AG04449 (cell line): ENCODE measurements around the gene PPP6R1.

Experiments
- CTCF ChIA-PET: fragments of 350-600 bp; formaldehyde crosslinking; extraction: SDS; loops from one replicate; lab custom pipeline; 2021; ENCODE audit warnings: antibody characterized with exemption; lab: Yijun Ruan, JAX
- POLR2A ChIA-PET: fragments of 400-600, 350-600 bp; formaldehyde crosslinking; extraction: SDS; loops from one replicate; lab custom pipeline; 2020; ENCODE audit warnings: antibody characterized with exemption, inconsistent platforms; lab: Yijun Ruan, JAX
- DNase-seq: peaks from one replicate; pipeline ENCODE4 v3.0.0-alpha.2; 2010; ENCODE audit warnings: low read depth, low spot score
- H3K4me3 ChIP-seq: 2 replicates; pipeline ENCODE4 v1.5.1; 2011; ENCODE audit warnings: low read depth, mild to moderate bottlenecking, control low read depth, low read length
- TF ChIP-seq, protein P1 (sequence below): IDR thresholded peaks from one replicate; pipeline ENCODE4 v1.5.1; 2011; ENCODE audit warnings: mild to moderate bottlenecking, moderate library complexity, low read length, control low read depth, inconsistent platforms; ENCODE audit not compliant: insufficient read depth; ENCODE audit errors: missing control alignments

The PPP6R1 gene

DNA sequence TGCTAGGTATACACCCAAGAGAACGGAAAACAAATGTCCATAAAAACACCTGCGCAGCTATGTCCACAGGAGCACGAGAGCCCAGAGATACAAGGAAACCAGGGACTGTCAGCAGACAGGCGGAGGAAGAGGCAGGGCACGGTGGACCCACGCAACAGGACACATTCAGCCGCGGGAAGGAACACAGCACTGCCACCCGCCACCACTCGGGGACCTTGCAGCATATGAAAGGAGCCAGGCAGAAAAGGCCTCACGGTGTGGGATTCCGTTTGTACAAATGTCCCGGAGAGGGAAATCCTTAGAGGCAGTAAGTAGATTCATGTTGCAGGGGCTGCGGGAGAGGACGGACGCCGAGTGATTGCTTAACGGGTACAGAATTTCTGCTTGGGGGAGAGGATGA lies 13.3 kb upstream of the PPP6R1 start:
- no peak for DNase-seq
- CTCF ChIA-PET: no interaction called here
- H3K4me3 ChIP-seq: no peak overlapping the region
- POLR2A ChIA-PET: no interaction called here
- TF ChIP-seq, protein P1, sequence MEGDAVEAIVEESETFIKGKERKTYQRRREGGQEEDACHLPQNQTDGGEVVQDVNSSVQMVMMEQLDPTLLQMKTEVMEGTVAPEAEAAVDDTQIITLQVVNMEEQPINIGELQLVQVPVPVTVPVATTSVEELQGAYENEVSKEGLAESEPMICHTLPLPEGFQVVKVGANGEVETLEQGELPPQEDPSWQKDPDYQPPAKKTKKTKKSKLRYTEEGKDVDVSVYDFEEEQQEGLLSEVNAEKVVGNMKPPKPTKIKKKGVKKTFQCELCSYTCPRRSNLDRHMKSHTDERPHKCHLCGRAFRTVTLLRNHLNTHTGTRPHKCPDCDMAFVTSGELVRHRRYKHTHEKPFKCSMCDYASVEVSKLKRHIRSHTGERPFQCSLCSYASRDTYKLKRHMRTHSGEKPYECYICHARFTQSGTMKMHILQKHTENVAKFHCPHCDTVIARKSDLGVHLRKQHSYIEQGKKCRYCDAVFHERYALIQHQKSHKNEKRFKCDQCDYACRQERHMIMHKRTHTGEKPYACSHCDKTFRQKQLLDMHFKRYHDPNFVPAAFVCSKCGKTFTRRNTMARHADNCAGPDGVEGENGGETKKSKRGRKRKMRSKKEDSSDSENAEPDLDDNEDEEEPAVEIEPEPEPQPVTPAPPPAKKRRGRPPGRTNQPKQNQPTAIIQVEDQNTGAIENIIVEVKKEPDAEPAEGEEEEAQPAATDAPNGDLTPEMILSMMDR: no peak

DNA sequence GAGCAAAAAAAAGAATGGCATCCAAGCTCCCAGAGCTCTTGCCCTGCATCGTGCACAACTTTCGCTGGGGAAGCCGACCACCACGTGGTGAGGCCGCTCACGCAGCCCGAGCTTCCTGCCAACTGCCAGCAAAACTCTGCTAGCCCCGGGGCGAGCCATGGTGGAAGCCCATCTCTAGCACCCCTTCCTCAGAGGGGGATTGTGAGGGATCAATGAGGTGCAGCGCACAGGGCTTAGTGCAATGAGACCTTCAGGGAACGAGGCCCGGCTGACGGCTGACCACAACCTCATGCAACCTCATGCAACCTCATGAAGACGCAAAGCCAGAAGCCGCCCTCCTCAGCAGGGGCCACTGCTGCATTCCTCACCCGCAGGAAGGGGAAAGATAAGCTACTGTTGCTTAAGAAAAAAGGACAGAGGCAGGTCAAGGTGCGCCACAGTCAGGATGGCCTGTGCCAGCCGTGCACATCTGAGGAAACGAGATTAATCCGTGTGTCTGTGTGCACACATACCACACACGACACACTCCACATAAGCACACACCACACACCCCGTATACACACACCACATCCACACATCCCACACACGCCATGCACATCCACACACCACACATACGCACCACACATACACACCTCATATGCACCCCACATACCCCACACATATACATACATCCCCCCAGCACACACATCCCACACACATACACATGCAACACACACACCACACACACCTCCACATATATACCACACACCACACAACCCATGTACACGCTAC lies 11.5 kb upstream of the PPP6R1 start:
- TF ChIP-seq, protein P1: no peak
- H3K4me3 ChIP-seq: no peak overlapping the region
- CTCF ChIA-PET: interaction anchor here (0.6 to 1.5 kb wide), 4 partner anchors 8 to 147 kb away, joined by 3 to 6 read pairs (median 4); partner anchors contain the start of gene SYT5
- POLR2A ChIA-PET: interaction anchor here (1.3 kb wide), 1 partner anchor 9 kb away, joined by 4 read pairs; the partner anchor contains the start of gene HSPBP1
- DNase-seq: no peak

DNA sequence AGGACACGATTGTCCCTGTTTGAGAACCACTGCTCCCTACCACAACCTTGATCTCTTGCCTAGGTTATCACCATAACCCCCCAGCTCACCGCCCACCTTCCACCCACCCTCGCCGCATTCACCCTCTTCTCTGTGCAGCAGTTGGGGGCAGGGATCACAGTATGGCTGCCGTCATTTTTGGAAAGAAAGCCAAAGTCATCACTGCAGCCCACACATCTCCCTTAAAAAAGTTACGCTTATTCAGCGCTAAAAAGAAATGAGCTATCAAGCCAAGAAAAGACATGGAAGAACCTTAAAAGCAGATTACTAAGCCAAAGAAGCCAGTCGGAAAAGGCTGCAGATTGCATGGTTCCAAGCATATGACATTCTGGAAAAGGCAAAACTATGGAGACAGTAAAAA lies 10.5 kb upstream of the PPP6R1 start:
- ChIA-PET POLR2A (interaction anchor here (0.9 to 1.3 kb wide), 2 partner anchors 10 to 12 kb away, joined by 4 read pairs; partner anchors contain the start of gene PPP6R1), CTCF (interaction anchor here (0.6 to 1.5 kb wide), 4 partner anchors 9 to 149 kb away, joined by 3 to 6 read pairs (median 4); no protein-coding TSS in a partner anchor)
- TF ChIP-seq, protein P1: no peak
- no peak for DNase-seq
- no peak overlapping the region for H3K4me3 ChIP-seq

DNA sequence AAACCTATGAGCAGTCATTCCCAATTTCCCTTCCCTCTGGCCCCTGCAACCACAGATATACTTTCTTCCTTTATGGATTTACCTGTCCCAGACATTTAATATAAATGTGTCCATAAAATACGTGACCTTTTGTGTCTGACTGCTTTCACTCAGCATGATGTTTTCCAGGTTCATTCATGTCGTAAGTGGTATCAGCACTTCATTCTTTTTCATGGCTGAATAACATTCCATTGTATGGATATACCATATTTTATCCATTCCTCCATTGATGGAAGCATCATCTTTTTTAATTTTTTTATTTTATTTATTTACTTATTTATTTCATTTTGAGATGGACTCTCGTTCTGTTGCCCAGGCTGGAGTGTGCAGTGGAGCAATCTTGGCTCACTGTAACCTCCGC lies 8.0 kb upstream of the PPP6R1 start:
- TF ChIP-seq, protein P1: no peak
- POLR2A ChIA-PET: interaction anchor here (0.7 kb wide), 1 partner anchor 141 kb away, joined by 3 read pairs; the partner anchor contains the start of gene UBE2S
- CTCF ChIA-PET: no interaction called here
- DNase-seq: no peak
- no peak overlapping the region for H3K4me3 ChIP-seq

DNA sequence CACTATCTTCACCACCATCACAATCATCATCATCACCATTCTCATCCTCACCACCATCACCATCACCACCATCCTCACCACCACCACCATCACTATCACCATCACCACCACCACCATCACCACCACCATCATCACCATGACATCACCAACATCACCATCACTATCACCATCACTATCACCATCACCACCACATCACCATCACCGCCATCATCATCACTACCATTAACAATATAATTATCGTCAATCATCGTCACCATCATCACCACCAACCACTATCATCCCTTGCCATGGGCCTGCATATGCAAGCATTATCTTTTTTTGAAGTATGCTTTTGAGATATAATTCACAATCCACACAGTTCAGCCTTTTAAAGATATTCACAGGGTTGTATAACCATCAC lies 7.6 kb upstream of the PPP6R1 start:
- CTCF ChIA-PET: no interaction called here
- POLR2A ChIA-PET: no interaction called here
- TF ChIP-seq, protein P1: no peak
- H3K4me3 ChIP-seq: no peak overlapping the region
- DNase-seq: no peak

DNA sequence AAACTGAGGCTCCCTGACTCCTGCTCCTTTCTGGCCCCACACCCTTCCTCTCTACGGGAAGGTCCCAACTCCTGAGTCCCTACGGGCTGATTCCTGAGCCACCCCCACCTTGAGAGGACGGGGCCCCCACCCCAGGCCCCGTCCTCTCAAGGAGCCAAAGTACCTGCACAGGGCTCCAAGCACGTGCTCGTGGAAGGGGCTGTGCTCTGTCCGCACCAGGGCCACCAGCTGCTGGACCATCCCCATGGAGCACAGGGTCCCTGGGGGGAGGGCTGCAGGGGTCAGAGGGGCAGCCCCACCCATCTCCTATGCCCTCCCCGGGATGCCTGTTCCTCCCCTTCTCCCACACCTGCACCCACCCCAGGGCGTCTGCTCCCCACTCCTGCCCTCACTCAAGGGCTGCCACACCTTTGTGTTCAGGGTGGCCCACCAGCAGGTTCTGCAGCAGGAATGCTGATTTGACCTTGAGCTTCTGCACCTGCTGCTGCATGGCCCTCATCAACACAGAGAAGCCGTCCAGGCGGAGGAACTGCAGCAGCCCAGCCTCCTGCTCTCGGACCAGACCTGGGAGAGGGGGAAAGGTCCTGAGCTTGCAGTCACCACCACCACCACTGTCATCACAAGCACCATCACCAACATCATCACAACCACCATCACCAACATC lies 7.0 kb upstream of the PPP6R1 start:
- TF ChIP-seq, protein P1: no peak
- DNase-seq: no peak
- CTCF ChIA-PET: no interaction called here
- no peak overlapping the region for H3K4me3 ChIP-seq
- POLR2A ChIA-PET: no interaction called here
